GM19397 (cell line): Measurements from ENCODE around the gene ATAD2B.

Experiments used
- ATAC-seq: cut with Tn5 transposase; IDR thresholded peaks from one replicate; pipeline ENCODE4 v1.9.1; 2021; ENCODE audit warnings: mild to moderate bottlenecking, moderate library complexity; ENCODE audit not compliant: unreplicated experiment

Gene ATAD2B

GRCh38 chr2:23838996-23839395, 87.9 kb downstream of the ATAD2B start:
- no peak for ATAC-seq

- ATAC-seq, result no peak
These were observed 88.3 kb downstream of the ATAD2B start for GRCh38 chr2:23838581-23838980.

GRCh38 chr2:23837871-23838270, 89.1 kb downstream of the ATAD2B start:
- no peak for ATAC-seq

DNA sequence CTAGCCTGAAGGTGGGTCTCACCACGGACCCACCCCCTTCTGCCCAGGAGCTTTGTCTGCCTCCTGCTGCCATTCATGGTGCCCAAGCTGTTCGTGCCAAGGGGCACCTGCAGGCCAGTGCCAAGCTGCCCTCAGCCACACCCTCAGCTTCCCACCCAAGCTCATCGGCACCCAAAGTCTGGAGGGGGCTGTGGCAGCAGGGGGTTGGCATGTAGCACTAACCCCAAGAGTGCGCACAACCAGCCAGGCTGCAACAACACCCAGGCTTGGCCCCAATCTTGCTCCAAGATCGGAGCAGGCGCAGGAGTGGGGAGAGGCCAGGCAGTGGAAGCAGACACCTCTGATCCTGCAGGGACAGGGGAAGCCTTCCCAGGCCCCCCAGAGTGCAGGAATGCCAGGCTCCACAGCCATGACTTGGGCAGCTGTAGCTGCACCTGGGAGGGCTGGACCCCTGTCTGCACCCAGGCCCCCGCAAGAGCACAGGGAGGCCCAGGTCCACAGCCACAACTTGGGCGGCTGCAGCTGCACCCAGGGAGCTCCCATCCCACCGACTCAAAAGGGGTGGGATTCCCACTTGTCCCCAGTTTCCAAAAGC, 89.9 kb downstream of the ATAD2B start:
- no peak for ATAC-seq

GRCh38 chr2:23836505-23836904, 90.4 kb downstream of the ATAD2B start:
- no peak for ATAC-seq

GRCh38 chr2:23835988-23836387, 90.9 kb downstream of the ATAD2B start:
- no peak for ATAC-seq

DNA sequence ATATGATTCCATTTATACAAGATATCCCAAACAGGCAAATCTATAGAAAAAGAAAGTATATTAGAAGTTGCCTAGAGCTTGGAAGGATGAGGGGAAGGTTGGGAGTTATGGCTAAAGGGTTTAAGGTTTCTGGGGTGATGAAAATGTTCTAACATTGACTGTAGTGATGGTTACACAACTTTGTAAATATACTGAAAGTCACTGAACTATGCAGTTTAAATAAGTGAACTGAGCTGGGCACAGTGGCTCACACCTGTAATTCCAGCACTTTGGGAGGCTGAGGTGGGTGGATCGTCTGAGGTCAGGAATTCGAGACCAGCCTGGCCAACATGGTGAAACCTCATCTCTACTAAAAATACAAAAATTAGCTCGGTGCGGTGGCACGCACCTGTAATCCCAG, 91.5 kb downstream of the ATAD2B start:
- no peak for ATAC-seq

- no peak for ATAC-seq
These were observed 97.9 kb downstream of the ATAD2B start for GRCh38 chr2:23828986-23829385.

GRCh38 chr2:23828256-23828980, 98.5 kb downstream of the ATAD2B start:
- no peak for ATAC-seq

- ATAC-seq, result no peak
These were observed 99.6 kb downstream of the ATAD2B start for GRCh38 chr2:23827287-23827686.

DNA sequence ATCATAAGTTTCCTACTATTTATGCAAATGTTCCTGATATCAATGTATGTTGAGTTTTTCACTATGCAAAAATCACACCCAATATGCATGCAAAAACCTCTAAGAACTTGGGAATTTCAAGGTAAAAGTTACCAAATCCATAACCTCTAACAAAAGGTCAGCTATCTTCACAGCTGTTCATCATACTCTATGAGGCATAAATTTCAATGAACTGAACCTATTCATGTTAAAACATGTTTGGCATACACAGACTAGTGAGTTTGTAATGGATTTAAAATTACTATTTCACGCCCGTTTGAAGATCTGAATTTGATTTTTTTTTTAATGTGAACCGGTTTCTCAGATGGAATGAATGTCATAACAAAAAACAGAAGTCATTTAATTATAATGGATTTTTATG, 100.2 kb downstream of the ATAD2B start:
- no peak for ATAC-seq

- no peak for ATAC-seq
These were observed 100.9 kb downstream of the ATAD2B start for GRCh38 chr2:23826040-23826439.

DNA sequence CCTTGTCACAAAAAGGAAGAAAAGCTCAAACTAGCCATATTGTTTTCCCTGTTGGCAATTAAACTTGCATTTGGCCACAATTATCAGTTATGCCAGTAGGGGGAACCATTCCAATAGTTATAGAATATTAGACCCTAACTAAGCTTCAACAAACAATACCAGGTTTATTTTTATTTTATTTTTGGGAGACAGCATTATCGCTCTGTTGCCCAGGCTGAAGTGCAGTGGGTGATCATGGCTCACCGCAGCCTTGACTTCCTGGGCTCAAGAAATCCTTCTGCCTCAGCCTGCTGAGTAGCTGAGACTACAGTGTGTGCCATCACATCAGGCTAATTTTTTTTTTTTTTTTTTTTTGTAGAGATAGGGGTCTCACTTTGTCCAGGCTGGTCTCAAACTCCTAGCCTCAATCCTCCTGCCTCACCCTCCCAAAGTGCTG, 102.1 kb downstream of the ATAD2B start:
- ATAC-seq, result no peak

DNA sequence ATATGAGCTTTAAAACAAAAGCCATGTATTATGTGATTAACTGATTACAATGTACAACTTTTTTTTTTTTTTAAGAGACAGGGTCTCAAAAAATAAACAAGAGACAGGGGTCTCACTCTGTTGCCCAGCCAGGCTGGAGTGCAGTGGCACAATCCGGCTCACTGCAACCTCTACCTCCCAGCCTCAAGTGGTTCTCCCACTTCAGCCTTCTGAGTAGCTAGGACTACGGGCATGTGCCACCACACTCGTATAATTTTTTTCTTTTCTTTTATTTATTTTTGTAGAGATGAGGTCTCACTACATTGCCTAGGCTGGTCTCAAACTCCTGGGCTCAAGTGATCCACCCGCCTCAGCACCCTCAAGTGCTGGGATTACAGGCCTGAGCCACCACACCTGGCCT, 103.1 kb downstream of the ATAD2B start:
- no peak for ATAC-seq

- ATAC-seq, result no peak
These were observed 112.0 kb downstream of the ATAD2B start for GRCh38 chr2:23814963-23815362.

DNA sequence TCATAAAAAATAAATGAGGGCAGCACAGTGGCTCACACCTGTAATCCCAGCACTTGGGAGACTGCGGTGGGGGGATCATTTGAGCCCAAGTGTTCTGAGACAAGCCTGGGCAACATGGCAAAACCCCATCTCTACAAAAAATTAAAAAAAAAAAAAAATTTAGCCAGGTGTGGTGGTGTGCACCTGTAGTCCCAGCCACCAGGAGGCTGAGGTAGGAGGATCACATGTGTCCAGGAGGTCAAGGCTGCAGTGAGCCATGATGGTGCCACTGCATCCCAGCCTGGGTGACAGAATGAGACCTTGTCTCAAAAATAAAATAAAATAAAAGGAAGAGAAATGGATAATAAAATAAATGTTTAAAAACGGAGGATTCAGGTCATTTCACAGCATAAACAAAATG, 113.5 kb downstream of the ATAD2B start:
- ATAC-seq, result no peak

GRCh38 chr2:23809150-23809549, 117.8 kb downstream of the ATAD2B start:
- ATAC-seq, result no peak

DNA sequence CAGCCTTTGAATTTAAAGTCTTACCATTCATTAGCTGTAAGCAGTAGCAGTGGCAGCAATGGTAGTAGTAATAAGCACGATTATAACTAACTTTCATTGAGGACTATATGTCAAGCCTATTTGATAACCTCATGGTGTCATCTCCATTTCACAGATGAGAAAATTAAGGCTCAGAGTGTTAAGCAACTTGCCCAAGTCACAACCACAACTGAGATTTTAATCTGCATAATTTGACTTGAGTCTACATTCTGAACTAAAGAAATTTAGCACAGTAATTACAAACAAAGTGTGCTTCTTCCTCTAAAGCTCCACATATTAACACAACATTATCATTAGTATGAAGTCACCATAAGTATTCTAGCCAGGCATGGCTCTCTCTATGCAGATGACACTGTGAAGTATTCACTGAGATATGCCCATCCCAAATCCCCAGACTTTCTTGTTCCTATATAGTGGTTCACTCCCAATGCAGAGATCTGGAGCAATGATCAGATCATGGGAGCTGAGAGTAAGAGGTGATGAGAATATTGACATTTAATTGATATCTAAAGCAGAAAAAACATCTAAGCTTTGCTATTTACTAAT, 120.2 kb downstream of the ATAD2B start:
- ATAC-seq, result no peak

DNA sequence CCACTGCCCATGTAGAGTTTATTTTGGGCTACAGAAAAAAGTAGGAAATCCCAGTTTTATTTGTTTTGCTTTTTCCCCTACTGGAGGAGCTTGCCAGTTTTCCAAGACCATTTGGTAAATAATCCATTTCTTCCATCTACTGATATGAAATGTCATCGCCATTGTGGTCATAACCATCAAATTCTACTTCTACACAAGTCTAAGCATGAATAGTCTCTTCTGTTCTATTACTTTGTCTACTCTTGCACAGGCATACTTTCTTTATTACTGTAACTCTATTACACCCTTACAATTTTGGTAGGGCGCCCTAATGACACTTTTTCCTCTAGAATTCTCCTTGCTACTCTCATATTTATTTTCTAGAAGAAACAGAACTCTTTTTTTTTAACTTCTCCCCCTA, 120.7 kb downstream of the ATAD2B start:
- no peak for ATAC-seq

DNA sequence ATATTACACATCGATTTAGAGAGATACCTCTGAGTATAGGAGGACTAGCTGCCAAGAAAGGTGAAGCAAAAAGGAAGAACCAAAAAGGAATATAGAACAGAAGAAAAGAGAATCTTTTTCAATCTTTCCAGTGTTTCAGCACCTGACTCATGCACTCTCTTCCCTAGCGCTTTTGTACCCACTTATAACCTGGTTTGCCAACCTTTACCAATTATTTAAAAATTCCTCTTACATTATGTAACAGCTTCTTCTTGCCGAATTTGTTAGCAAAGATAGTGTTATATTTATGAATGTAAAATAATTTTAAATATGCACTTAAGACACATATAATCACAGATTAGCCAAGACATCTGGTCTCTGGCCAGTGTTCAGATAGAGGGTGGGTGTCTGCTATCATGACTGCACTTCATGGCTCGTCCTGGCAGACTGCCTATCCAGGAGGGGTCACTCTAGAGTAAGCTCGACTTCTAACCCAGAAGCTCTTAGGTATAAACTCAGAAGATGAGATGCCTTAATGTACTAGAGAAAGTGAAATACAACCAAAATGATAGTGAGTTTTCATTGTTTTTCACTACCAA, 122.9 kb downstream of the ATAD2B start:
- no peak for ATAC-seq

DNA sequence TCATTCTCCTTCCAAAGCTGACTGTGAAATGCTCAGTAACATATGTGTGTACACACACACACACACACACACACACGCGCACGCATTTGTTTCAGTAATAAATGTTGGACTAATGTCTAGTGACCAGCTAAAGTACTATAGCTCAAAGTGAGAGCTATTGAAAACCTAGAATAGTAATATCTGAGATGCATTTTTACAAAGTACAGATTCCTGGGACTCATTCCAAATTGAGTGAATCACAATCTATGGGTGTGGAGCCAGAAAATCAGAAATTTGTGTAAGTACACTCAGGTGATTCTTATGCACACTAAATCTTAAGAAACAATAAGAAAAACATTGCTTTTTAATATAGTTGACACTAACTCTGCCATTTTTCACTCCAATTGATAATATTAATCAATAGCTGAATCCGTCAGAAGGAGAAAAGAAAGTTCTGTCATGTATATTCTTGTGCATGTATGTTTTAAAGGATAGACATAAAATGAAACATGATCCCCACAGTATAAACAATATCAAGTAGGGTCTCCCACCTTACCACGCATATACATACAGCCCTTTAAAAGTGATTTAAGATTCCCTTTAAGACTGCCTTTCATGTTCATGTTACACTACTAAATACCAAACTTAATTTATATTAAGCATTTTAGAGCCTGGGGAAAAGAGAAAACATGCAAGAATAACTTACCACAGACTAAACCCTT, 123.5 kb downstream of the ATAD2B start:
- ATAC-seq, result no peak
